ENCODE results near the gene CDC25B.

GRCh38 chr20:3808544-3808943 lies 12.4 kb downstream of the CDC25B start:
- TF ChIP-seq RXRA (IDR thresholded peaks at IDR 0.05) (no peak), RAD21 (IDR thresholded peaks at IDR 0.05) (no peak), REST (IDR thresholded peaks at IDR 0.05) (no peak), ZBTB33 (IDR thresholded peaks at IDR 0.05) (no peak), CTCF (IDR thresholded peaks at IDR 0.05; ENCODE audit: low read depth, low read length, missing input control) (no peak), TAF1 (conservative IDR thresholded peaks at IDR 0.05) (no peak), YY1 (IDR thresholded peaks at IDR 0.05) (no peak), MAX (IDR thresholded peaks at IDR 0.05) (no peak), HNF4G (IDR thresholded peaks at IDR 0.05) (no peak)
